Measurements from ENCODE around the gene ATP5MC3. TPM values are rescaled to one million over a fixed set of nuclear protein-coding genes. Genes with fewer than 3 reads are reported as not detected.
A peak's percentile ranks its signal among the peaks of the same experiment; 100 is the strongest.

Gene ATP5MC3
- total and polyA plus RNA-seq, 10 of the 15 experiments (the other 5 are each of a cell fraction or from before 2014, with no cell fraction given), result 308 to 1,196 (median 550) TPM

- DNase-seq (ENCODE audit: low read depth, low spot score), result no peak
- no peaks in the 10 kb centered on the region for H3K4me1 ChIP-seq (ENCODE audit: control insufficient read depth, insufficient read depth, low read length)
- H3K27ac ChIP-seq (ENCODE audit: control insufficient read depth, insufficient read depth), result no peak overlapping the region
- RAD21 ChIA-PET (ENCODE audit: unreplicated experiment), result no interaction called here
- POLR2A ChIA-PET, result no interaction called here
- H4K20me1 ChIP-seq (ENCODE audit: control insufficient read depth, insufficient read depth), result no peaks in the 10 kb centered on the region
- intact Hi-C loops (cut with micrococcal nuclease; ENCODE audit: unreplicated experiment), result no loop called here
- CTCF ChIA-PET, result interaction anchor here (1.5 kb wide), 1 partner anchor 68 kb away, joined by 4 read pairs; no protein-coding TSS in a partner anchor
- FAIRE-seq, result no peak
- H3K36me3 ChIP-seq (ENCODE audit: control insufficient read depth in 2 of 2, insufficient read depth in 2 of 2, low read length in 1 of 2), result peaks cover 2 to 8% of the 10 kb centered on the region in 2 experiments; a peak in 2 of 4 replicates
- no peak overlapping the region for H3K4me2 ChIP-seq (ENCODE audit: control insufficient read depth, insufficient read depth)
- peaks cover 33% of the 10 kb centered on the region for H3K79me2 ChIP-seq (ENCODE audit: control insufficient read depth, insufficient read depth, low read length)
- no peaks in the 10 kb centered on the region for H3K27me3 ChIP-seq (replicated peaks in 1 of 2; ENCODE audit: control insufficient read depth in 2 of 2, insufficient read depth in 2 of 2, low read length in 1 of 2)
- SMC1A ChIA-PET (ENCODE audit: uncharacterized antibody, unreplicated experiment), result interaction anchor here (1.3 kb wide), 1 partner anchor 66 kb away, joined by 3 read pairs; no protein-coding TSS in a partner anchor
- no TSS peak for BruUV-seq (replicated peaks)
- no peak for ATAC-seq
- H2AFZ ChIP-seq (ENCODE audit: control insufficient read depth, low read depth, low read length), result no peak overlapping the region
- WGBS (ENCODE audit: insufficient coverage, insufficient replicate concordance, low lambda C conversion rate, missing lambda C conversion rate), result 96% methylated on average over 2 of the region's 2 CpGs
- no peak overlapping the region for H3K4me3 ChIP-seq
- H3K9me3 ChIP-seq (replicated peaks; ENCODE audit: control insufficient read depth, insufficient read depth, low read length), result no peaks in the 10 kb centered on the region; the same call in 2 of the 3 replicates
- 0 out of 2 replicates have a peak, but pooled peaks have one; percentile 10 for TF ChIP-seq ATF7 (IDR thresholded peaks at IDR 0.05; ENCODE audit: low read depth)
- no peak for TF ChIP-seq HDAC2 (IDR thresholded peaks at IDR 0.05)
- no peak for TF ChIP-seq CEBPB (IDR thresholded peaks at IDR 0.05; ENCODE audit: borderline replicate concordance in 1 of 2, low read depth in 2 of 2, low read length in 2 of 2)
- no peak for TF ChIP-seq CHD4 (IDR thresholded peaks at IDR 0.05)
- in situ Hi-C loops (cut with MboI), result no loop called here
- no peak overlapping the region for H3K9ac ChIP-seq (ENCODE audit: control insufficient read depth, insufficient read depth, low read length)
Measured at GRCh38 chr2:175183674-175184073, 2.2 kb upstream of the ATP5MC3 start.

GRCh38 chr2:175181877-175182308, 383 bp upstream of the ATP5MC3 start:
- BruUV-seq (replicated peaks), result TSS peak; percentile 93
- in situ Hi-C loops (cut with MboI), result no loop called here
- peak overlapping the region; percentile 69 for H3K27ac ChIP-seq (ENCODE audit: control insufficient read depth, insufficient read depth)
- peak overlapping the region; percentile 83 for H3K4me3 ChIP-seq
- peak overlapping the region; percentile 80 for H3K9ac ChIP-seq (ENCODE audit: control insufficient read depth, insufficient read depth, low read length)
- ChIA-PET POLR2A (interaction anchor here (1.2 kb wide), 1 partner anchor 14 kb away, joined by 5 read pairs; the partner anchor contains the start of gene ATF2), SMC1A (ENCODE audit: uncharacterized antibody, unreplicated experiment) (interaction anchor here (0.6 to 5.3 kb wide), 2 partner anchors 13 to 70 kb away, joined by 3 to 22 read pairs; partner anchors contain the start of gene ATF2), RAD21 (ENCODE audit: unreplicated experiment) (interaction anchor here (1.0 to 1.1 kb wide), 2 partner anchors 13 to 29 kb away, joined by 3 read pairs; no protein-coding TSS in a partner anchor), CTCF (no interaction called here)
- H4K20me1 ChIP-seq (ENCODE audit: control insufficient read depth, insufficient read depth), result no peaks in the 10 kb centered on the region
- ATAC-seq (peak; percentile 2; the same call in 1 of the 3 replicates), DNase-seq (ENCODE audit: low read depth, low spot score) (no peak), FAIRE-seq (no peak)
- H3K79me2 ChIP-seq (ENCODE audit: control insufficient read depth, insufficient read depth, low read length), result peaks cover 45% of the 10 kb centered on the region
- H3K9me3 ChIP-seq (replicated peaks; ENCODE audit: control insufficient read depth, insufficient read depth, low read length), result no peaks in the 10 kb centered on the region; the same call in 2 of the 3 replicates
- H2AFZ ChIP-seq (ENCODE audit: control insufficient read depth, low read depth, low read length), result peak overlapping the region; percentile 99
- H3K27me3 ChIP-seq (replicated peaks in 1 of 2; ENCODE audit: control insufficient read depth in 2 of 2, insufficient read depth in 2 of 2, low read length in 1 of 2), result no peaks in the 10 kb centered on the region
- peaks cover 2 to 20% of the 10 kb centered on the region in 2 experiments; a peak in 3 of 4 replicates for H3K36me3 ChIP-seq (ENCODE audit: control insufficient read depth in 2 of 2, insufficient read depth in 2 of 2, low read length in 1 of 2)
- intact Hi-C loops (cut with micrococcal nuclease; ENCODE audit: unreplicated experiment), result loop anchor here (1.0 kb wide), 1 partner anchor 14 kb away; the partner anchor contains the start of gene ATF2
- WGBS (ENCODE audit: insufficient coverage, insufficient replicate concordance, low lambda C conversion rate, missing lambda C conversion rate), result 10% methylated on average over 5 of the region's 5 CpGs
- H3K4me2 ChIP-seq (ENCODE audit: control insufficient read depth, insufficient read depth), result peak overlapping the region; percentile 92
- H3K4me1 ChIP-seq (ENCODE audit: control insufficient read depth, insufficient read depth, low read length), result no peaks in the 10 kb centered on the region
- no peak for TF ChIP-seq ZNF24 (IDR thresholded peaks at IDR 0.05)
- no peak for TF ChIP-seq CBX3 (IDR thresholded peaks at IDR 0.05; ENCODE audit: borderline replicate concordance, low read depth)
- no peak for TF ChIP-seq YBX1 (IDR thresholded peaks at IDR 0.05)
- TF ChIP-seq, protein P1, sequence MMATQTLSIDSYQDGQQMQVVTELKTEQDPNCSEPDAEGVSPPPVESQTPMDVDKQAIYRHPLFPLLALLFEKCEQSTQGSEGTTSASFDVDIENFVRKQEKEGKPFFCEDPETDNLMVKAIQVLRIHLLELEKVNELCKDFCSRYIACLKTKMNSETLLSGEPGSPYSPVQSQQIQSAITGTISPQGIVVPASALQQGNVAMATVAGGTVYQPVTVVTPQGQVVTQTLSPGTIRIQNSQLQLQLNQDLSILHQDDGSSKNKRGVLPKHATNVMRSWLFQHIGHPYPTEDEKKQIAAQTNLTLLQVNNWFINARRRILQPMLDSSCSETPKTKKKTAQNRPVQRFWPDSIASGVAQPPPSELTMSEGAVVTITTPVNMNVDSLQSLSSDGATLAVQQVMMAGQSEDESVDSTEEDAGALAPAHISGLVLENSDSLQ (IDR thresholded peaks at IDR 0.05), result no peak
- no peak for TF ChIP-seq MEF2A (IDR thresholded peaks at IDR 0.05; ENCODE audit: insufficient read depth, low read depth, low read length)
- no peak for TF ChIP-seq CEBPZ (IDR thresholded peaks at IDR 0.05; ENCODE audit: low read depth, low read length)
- TF ChIP-seq JUNB (IDR thresholded peaks at IDR 0.05), result peak; percentile 7; the same call in 1 of the 2 replicates
- 0 out of 2 replicates have a peak, but pooled peaks have one; percentile 19 for TF ChIP-seq SMARCA5 (IDR thresholded peaks at IDR 0.05)
- no peak for TF ChIP-seq SMC3 (IDR thresholded peaks at IDR 0.05; ENCODE audit: borderline replicate concordance, low read length)
- peak; percentile 13 for TF ChIP-seq KLF5 (IDR thresholded peaks at IDR 0.05; ENCODE audit: partially characterized antibody)
